ENCODE results near the gene NSG1. TPM values are rescaled to one million over a fixed set of nuclear protein-coding genes. Genes with fewer than 3 reads are reported as not detected.

Gene NSG1
- total RNA-seq (10 to 100 TPM in 1 of 2 donors, 1 to 10 TPM in 1; 2.4 to 22.4 TPM), polyA plus RNA-seq (under 1 TPM; 0.39 to 0.77 TPM)
- long read RNA-seq, donor 1, transcript NSG1-201 (6 exons, 2,650 nt) = major isoform, 10 of 38 reads
- long read RNA-seq, donor 1, partial matches to known transcripts = 25 of 38 reads
- long read RNA-seq, donor 1, other reads (novel, unspliced or antisense) = 0 of 38 reads
- long read RNA-seq, donor 2, partial matches to known transcripts = 17 of 18 reads
- long read RNA-seq, donor 2, other reads (novel, unspliced or antisense) = 0 of 18 reads
- long read RNA-seq, donor 3, partial matches to known transcripts = 18 of 28 reads
- long read RNA-seq, donor 3, other reads (novel, unspliced or antisense) = 6 of 28 reads
- long read RNA-seq, donor 4, partial matches to known transcripts = 13 of 17 reads
- long read RNA-seq, donor 4, other reads (novel, unspliced or antisense) = 0 of 17 reads
- long read RNA-seq, donor 5, transcript NSG1-201 (6 exons, 2,650 nt) = major isoform, 10 of 50 reads
- long read RNA-seq, donor 5, partial matches to known transcripts = 36 of 50 reads
- long read RNA-seq, donor 5, other reads (novel, unspliced or antisense) = 0 of 50 reads

- WGBS, 2 donors = 1% methylated on average over 40 to 87 of the region's 87 CpGs
- TF ChIP-seq CTCF (IDR thresholded peaks at IDR 0.05; ENCODE audit: control extremely low read depth, extremely low read depth) = no peak
- Histone ChIP-seq H3K4me1 (ENCODE audit: control insufficient read depth in 5 of 5, insufficient read depth in 5 of 5, low read length in 5 of 5) (peaks cover 0 to 21% (median 0%) of the 10 kb centered on the region in 5 donors), H3K9ac (ENCODE audit: insufficient read depth in 1 of 2, low read length in 2 of 2) (peak within 1 kb of the TSS in 1 of 2 donors; percentile 21), H3K4me3 (no peak within 1 kb of the TSS), H3K36me3 (ENCODE audit: control insufficient read depth in 4 of 4, insufficient read depth in 4 of 4, low read length in 4 of 4) (no peaks in the 10 kb centered on the region), H3K9me3 (ENCODE audit: control insufficient read depth in 4 of 4, insufficient read depth in 3 of 4, low read length in 3 of 4) (peaks cover 0 to 1% (median 0%) of the 10 kb centered on the region in 4 donors), H3K27me3 (ENCODE audit: control insufficient read depth in 3 of 3, insufficient read depth in 3 of 3, low read length in 2 of 3) (peaks cover 13 to 46% (median 23%) of the 10 kb centered on the region in 3 donors), H3K27ac (ENCODE audit: low read depth in 1 of 2, low read length in 1 of 2) (no peak within 1 kb of the TSS)
- DNase-seq (peak; percentile 49 to 62 (median 54)), ATAC-seq (ENCODE audit: insufficient read depth, low FRiP score) (no peak)
Observed at GRCh38 chr4:4386736-4387392, at the start of gene NSG1. Gene NSG1, plus strand, starts transcription at chr4:4387102. Its CDS starts 528 bp downstream, at chr4:4387630.

GRCh38 chr4:4338210-4339001 lies 48.5 kb upstream of the NSG1 start:
- H3K9me3 ChIP-seq (ENCODE audit: control insufficient read depth in 4 of 4, insufficient read depth in 3 of 4, low read length in 3 of 4) = no peaks in the 10 kb centered on the region
- no peak for ATAC-seq (ENCODE audit: insufficient read depth, low FRiP score)
- no peak for TF ChIP-seq CTCF (IDR thresholded peaks at IDR 0.05; ENCODE audit: control extremely low read depth, extremely low read depth)
- H3K27ac ChIP-seq (ENCODE audit: low read depth in 1 of 2, low read length in 1 of 2) = no peak overlapping the region
- H3K4me1 ChIP-seq (ENCODE audit: control insufficient read depth in 5 of 5, insufficient read depth in 5 of 5, low read length in 5 of 5) = peaks cover 0 to 10% (median 0%) of the 10 kb centered on the region in 5 donors
- 55 to 77% methylated on average over 11 of the region's 11 CpGs for WGBS, 2 donors
- no peaks in the 10 kb centered on the region for H3K27me3 ChIP-seq (ENCODE audit: control insufficient read depth in 3 of 3, insufficient read depth in 3 of 3, low read length in 2 of 3)
- DNase-seq = peak in 1 of 3 donors; percentile 56
- H3K4me3 ChIP-seq = no peak overlapping the region
- H3K36me3 ChIP-seq (ENCODE audit: control insufficient read depth in 4 of 4, insufficient read depth in 4 of 4, low read length in 4 of 4) = no peaks in the 10 kb centered on the region
- no peak overlapping the region for H3K9ac ChIP-seq (ENCODE audit: insufficient read depth in 1 of 2, low read length in 2 of 2)

- no peaks in the 10 kb centered on the region for H3K36me3 ChIP-seq (ENCODE audit: control insufficient read depth in 4 of 4, insufficient read depth in 4 of 4, low read length in 4 of 4)
- H3K27ac ChIP-seq (ENCODE audit: low read depth in 1 of 2, low read length in 1 of 2) = no peak overlapping the region
- H3K27me3 ChIP-seq (ENCODE audit: control insufficient read depth in 3 of 3, insufficient read depth in 3 of 3, low read length in 2 of 3) = no peaks in the 10 kb centered on the region
- ATAC-seq (ENCODE audit: insufficient read depth, low FRiP score) = peak; percentile 63
- DNase-seq = peak; percentile 55 to 83 (median 68)
- H3K9me3 ChIP-seq (ENCODE audit: control insufficient read depth in 4 of 4, insufficient read depth in 3 of 4, low read length in 3 of 4) = no peaks in the 10 kb centered on the region
- H3K4me1 ChIP-seq (ENCODE audit: control insufficient read depth in 5 of 5, insufficient read depth in 5 of 5, low read length in 5 of 5) = peaks cover 0 to 10% (median 0%) of the 10 kb centered on the region in 5 donors
- TF ChIP-seq CTCF (IDR thresholded peaks at IDR 0.05; ENCODE audit: control extremely low read depth, extremely low read depth) = no peak
- 35 to 62% methylated on average over 21 of the region's 21 CpGs for WGBS, 2 donors
- no peak overlapping the region for H3K9ac ChIP-seq (ENCODE audit: insufficient read depth in 1 of 2, low read length in 2 of 2)
- H3K4me3 ChIP-seq = no peak overlapping the region
Observed at GRCh38 chr4:4339504-4340085, 47.3 kb upstream of the NSG1 start.

Data from lung (tissue), 16 donors.